PC-9 (cell line): Measurements from ENCODE around the gene RIPOR2. TPM values are rescaled to one million over a fixed set of nuclear protein-coding genes. Genes with fewer than 3 reads are reported as not detected.

Source experiments
- BruUV-seq: library from RNA; stranded (reverse); fragments of 400-500 nt; replicated peaks from 2 replicates; lab custom pipeline; 2021; lab: Mats Ljungman, UMichigan
- CTCF ChIA-PET: fragments of 300-600 bp; sonication (Branson Sonifier 250); formaldehyde crosslinking; loops from one replicate; lab custom pipeline; 2022; ENCODE audit warnings: antibody characterized with exemption; lab: Charles Lee
- POLR2A ChIA-PET: fragments of 300-600 bp; sonication (Branson Sonifier 250); formaldehyde crosslinking; loops from one replicate; lab custom pipeline; 2022; ENCODE audit warnings: antibody characterized with exemption; ENCODE audit not compliant: unreplicated experiment; lab: Charles Lee
- DNase-seq, 2 experiments: peaks; one replicate each; pipeline versions ENCODE4 v3.0.0 to v3.0.0-alpha.2; 2015 to 2022; ENCODE audit warnings: mixed read lengths in 1 of 2
- H2AFZ ChIP-seq: fragments of 200-600 bp; sonication (generic); 2 replicates; pipeline ENCODE4 v1.8.1; 2017; ENCODE audit warnings: antibody characterized with exemption
- H3F3A ChIP-seq: fragments of 200-600 bp; sonication (generic); 2 replicates; pipeline ENCODE4 v1.8.1; 2017; ENCODE audit warnings: antibody characterized with exemption, mild to moderate bottlenecking, low read depth; ENCODE audit not compliant: insufficient read depth
- H3K27ac ChIP-seq: fragments of 200-600 bp; sonication (generic); 2 replicates; pipeline ENCODE4 v1.6.1; 2016; ENCODE audit warnings: mixed run types
- H3K27me3 ChIP-seq: fragments of 200-600 bp; sonication (generic); 2 replicates; pipeline ENCODE4 v1.6.1; 2016; ENCODE audit warnings: low read depth, mixed run types; ENCODE audit not compliant: insufficient read depth
- H3K36me3 ChIP-seq: fragments of 200-600 bp; sonication (generic); 2 replicates; pipeline ENCODE4 v1.6.1; 2016; ENCODE audit warnings: low read depth, mixed run types
- H3K4me1 ChIP-seq: fragments of 200-600 bp; sonication (generic); replicated peaks from 2 replicates; pipeline ENCODE4 v1.6.1; 2016; ENCODE audit warnings: mixed run types; ENCODE audit not compliant: insufficient read depth
- H3K4me2 ChIP-seq: fragments of 200-600 bp; sonication (generic); 2 replicates; pipeline ENCODE4 v1.6.1; 2017; ENCODE audit warnings: mixed run types
- H3K4me3 ChIP-seq: fragments of 200-600 bp; sonication (generic); 2 replicates; pipeline ENCODE4 v1.6.1; 2016; ENCODE audit warnings: mixed run types
- H3K79me2 ChIP-seq: fragments of 200-600 bp; sonication (generic); 2 replicates; pipeline ENCODE4 v1.6.1; 2017; ENCODE audit warnings: low read depth, mixed run types
- H3K9me2 ChIP-seq: fragments of 200-600 bp; sonication (generic); 2 replicates; pipeline ENCODE4 v1.8.1; 2017; ENCODE audit warnings: mild to moderate bottlenecking; ENCODE audit not compliant: insufficient read depth
- H3K9me3 ChIP-seq: fragments of 200-600 bp; sonication (generic); 2 replicates; pipeline ENCODE4 v1.8.1; 2016; ENCODE audit warnings: low read depth; ENCODE audit not compliant: insufficient read depth
- H4K20me1 ChIP-seq: fragments of 200-600 bp; sonication (generic); 2 replicates; pipeline ENCODE4 v1.8.1; 2017; ENCODE audit not compliant: insufficient read depth
- CTCF ChIP-seq: fragments of 200-600 bp; sonication (generic); conservative IDR thresholded peaks from 2 replicates; pipeline ENCODE4 v1.6.1; 2017; ENCODE audit warnings: mixed run types, antibody characterized with exemption, mild to moderate bottlenecking, moderate library complexity
- EZH2 ChIP-seq: fragments of 200-600 bp; sonication (generic); IDR thresholded peaks from 2 replicates; pipeline ENCODE4 v1.8.0; 2017; ENCODE audit warnings: antibody characterized with exemption, low read depth
- intact Hi-C: fragments of 100-400 bp; cut with micrococcal nuclease; formaldehyde crosslinking; loops from one replicate; pipeline ENCODE4 v1.10.0; 2022; ENCODE audit not compliant: unreplicated experiment
- total RNA-seq: library from RNA; stranded (reverse); gene quantifications from 2 replicates; pipeline ENCODE4 v1.2.3, GENCODE V29; 2021

The RIPOR2 gene
- total RNA-seq, 1 experiment from 2014 or later = 0.94 TPM

- no peaks in the 10 kb centered on the region for H3K4me1 ChIP-seq
Measured at GRCh38 chr6:24796616-24797290, 139.0 kb downstream of the RIPOR2 start.

GRCh38 chr6:24795106-24795505 lies 140.7 kb downstream of the RIPOR2 start:
- no peak overlapping the region for H3K4me2 ChIP-seq
- H3K79me2 ChIP-seq = no peaks in the 10 kb centered on the region
- no peak for DNase-seq
- BruUV-seq = no TSS peak
- H3K27ac ChIP-seq = no peak overlapping the region
- H3K4me1 ChIP-seq = no peaks in the 10 kb centered on the region
- H4K20me1 ChIP-seq = no peaks in the 10 kb centered on the region
- no peak overlapping the region for H2AFZ ChIP-seq
- intact Hi-C loops = no loop called here
- no peaks in the 10 kb centered on the region for H3K9me2 ChIP-seq
- no peaks in the 10 kb centered on the region for H3K9me3 ChIP-seq
- ChIA-PET CTCF (no interaction called here), POLR2A (interaction anchor here (0.6 kb wide), 2 partner anchors 49 to 252 kb away, joined by 3 read pairs; no protein-coding TSS in a partner anchor)
- H3K27me3 ChIP-seq = no peaks in the 10 kb centered on the region
- H3K4me3 ChIP-seq = no peak overlapping the region
- TF ChIP-seq CTCF (no peak), EZH2 (no peak)
- H3K36me3 ChIP-seq = no peaks in the 10 kb centered on the region
- H3F3A ChIP-seq = no peaks in the 10 kb centered on the region

More at GRCh38 chr6:24796616-24797290, 139.0 kb downstream of the RIPOR2 start:
- Histone ChIP-seq H3K4me3 (no peak overlapping the region), H3K9me3 (no peaks in the 10 kb centered on the region), H3K27ac (no peak overlapping the region), H3K4me2 (no peak overlapping the region), H2AFZ (no peak overlapping the region), H3K79me2 (no peaks in the 10 kb centered on the region), H3K27me3 (no peaks in the 10 kb centered on the region), H4K20me1 (no peaks in the 10 kb centered on the region), H3F3A (no peaks in the 10 kb centered on the region), H3K9me2 (no peaks in the 10 kb centered on the region), H3K36me3 (no peaks in the 10 kb centered on the region)
- CTCF ChIA-PET = interaction anchor here (0.6 kb wide), 1 partner anchor 17 kb away, joined by 3 read pairs; no protein-coding TSS in a partner anchor
- BruUV-seq = no TSS peak
- TF ChIP-seq CTCF = no peak
- no peak for TF ChIP-seq EZH2
- POLR2A ChIA-PET = no interaction called here
- intact Hi-C loops = no loop called here
- DNase-seq = peak in 1 of 2 experiments; percentile 39

DNA sequence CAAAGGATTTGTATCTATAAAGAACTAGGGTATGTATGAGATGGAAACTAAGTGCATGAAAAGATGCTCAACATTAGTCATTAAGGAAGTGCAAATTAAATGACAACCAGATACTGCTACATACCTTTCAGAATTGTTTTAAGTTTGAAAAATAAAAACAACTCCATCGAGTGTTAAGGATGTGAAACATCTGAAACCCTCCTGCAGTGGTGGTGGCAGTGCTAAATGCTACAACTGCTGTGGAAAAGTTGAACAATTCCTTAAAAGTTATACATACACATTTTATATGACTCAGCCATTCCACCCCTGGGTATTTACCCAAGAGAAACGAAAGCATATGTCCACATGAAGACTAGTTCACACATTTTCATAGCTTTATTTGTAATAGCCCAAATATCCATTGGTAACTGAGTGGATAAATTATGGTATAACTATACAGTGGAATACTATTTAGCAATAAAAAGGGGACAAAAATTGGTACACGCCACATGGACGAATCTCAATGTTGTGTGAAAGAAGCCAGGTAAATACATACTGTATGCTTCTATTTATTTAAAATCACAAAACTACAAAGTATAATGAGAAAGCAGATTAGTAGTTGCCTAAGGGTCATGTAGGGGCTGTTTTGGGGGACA lies 147.6 kb downstream of the RIPOR2 start:
- ChIA-PET POLR2A (no interaction called here), CTCF (no interaction called here)
- no peak for TF ChIP-seq EZH2
- no TSS peak for BruUV-seq
- H3K9me2 ChIP-seq = no peaks in the 10 kb centered on the region
- no peaks in the 10 kb centered on the region for H3K27me3 ChIP-seq
- no peaks in the 10 kb centered on the region for H3K79me2 ChIP-seq
- H3F3A ChIP-seq = peaks cover 11% of the 10 kb centered on the region
- H4K20me1 ChIP-seq = no peaks in the 10 kb centered on the region
- H3K27ac ChIP-seq = no peak overlapping the region
- H3K36me3 ChIP-seq = peaks cover 21% of the 10 kb centered on the region; the same call in 1 of the 2 replicates
- no peak overlapping the region for H3K4me3 ChIP-seq
- H3K4me1 ChIP-seq = no peaks in the 10 kb centered on the region
- intact Hi-C loops = no loop called here
- H2AFZ ChIP-seq = no peak overlapping the region
- H3K4me2 ChIP-seq = no peak overlapping the region
- DNase-seq = no peak
- no peaks in the 10 kb centered on the region for H3K9me3 ChIP-seq
